Glutamatergic neuron (in vitro differentiated cells): ENCODE results near the gene PIGQ. TPM values are rescaled to one million over a fixed set of nuclear protein-coding genes. Genes with fewer than 3 reads are reported as not detected.

Source experiments
- DNase-seq: peaks from one replicate; pipeline ENCODE4 v3.0.0; 2022
- H3K27ac Mint-ChIP-seq: one replicate; pipeline ENCODE4 v1.8.0; 2020; ENCODE audit warnings: mild to moderate bottlenecking, mixed read lengths, inconsistent platforms; ENCODE audit not compliant: unreplicated experiment
- H3K27me3 Mint-ChIP-seq: one replicate; pipeline ENCODE4 v1.8.0; 2020; ENCODE audit warnings: mild to moderate bottlenecking, moderate library complexity, mixed read lengths, inconsistent platforms; ENCODE audit not compliant: unreplicated experiment
- H3K36me3 Mint-ChIP-seq: one replicate; pipeline ENCODE4 v1.8.0; 2020; ENCODE audit warnings: mild to moderate bottlenecking, mixed read lengths, inconsistent platforms; ENCODE audit not compliant: unreplicated experiment
- H3K4me1 Mint-ChIP-seq: one replicate; pipeline ENCODE4 v1.8.0; 2020; ENCODE audit warnings: mild to moderate bottlenecking, low read depth, mixed read lengths, inconsistent platforms; ENCODE audit not compliant: unreplicated experiment
- H3K4me3 Mint-ChIP-seq: one replicate; pipeline ENCODE4 v1.8.0; 2020; ENCODE audit warnings: mild to moderate bottlenecking, mixed read lengths, inconsistent platforms; ENCODE audit not compliant: unreplicated experiment
- H3K9me3 Mint-ChIP-seq: one replicate; pipeline ENCODE4 v1.8.0; 2020; ENCODE audit warnings: mild to moderate bottlenecking, moderate library complexity, mixed read lengths, inconsistent platforms; ENCODE audit not compliant: unreplicated experiment
- total RNA-seq: library from RNA; stranded (reverse); fragmentation: NEBNext Ultra II Directional; extraction: Animal tissue kit (Norgen Biotek cat#: 25700); gene quantifications from one replicate; pipeline ENCODE4 v1.2.1, GENCODE V29; 2021; ENCODE audit not compliant: unreplicated experiment
- TF ChIP-seq, protein P1 (sequence below): fragments of 200-600 bp; sonication (generic); IDR thresholded peaks from one replicate; pipeline ENCODE4 v1.5.0; 2021; ENCODE audit not compliant: partially characterized antibody, unreplicated experiment

PIGQ gene
- total RNA-seq, 1 donor from 2014 or later: 85.0 TPM

DNA sequence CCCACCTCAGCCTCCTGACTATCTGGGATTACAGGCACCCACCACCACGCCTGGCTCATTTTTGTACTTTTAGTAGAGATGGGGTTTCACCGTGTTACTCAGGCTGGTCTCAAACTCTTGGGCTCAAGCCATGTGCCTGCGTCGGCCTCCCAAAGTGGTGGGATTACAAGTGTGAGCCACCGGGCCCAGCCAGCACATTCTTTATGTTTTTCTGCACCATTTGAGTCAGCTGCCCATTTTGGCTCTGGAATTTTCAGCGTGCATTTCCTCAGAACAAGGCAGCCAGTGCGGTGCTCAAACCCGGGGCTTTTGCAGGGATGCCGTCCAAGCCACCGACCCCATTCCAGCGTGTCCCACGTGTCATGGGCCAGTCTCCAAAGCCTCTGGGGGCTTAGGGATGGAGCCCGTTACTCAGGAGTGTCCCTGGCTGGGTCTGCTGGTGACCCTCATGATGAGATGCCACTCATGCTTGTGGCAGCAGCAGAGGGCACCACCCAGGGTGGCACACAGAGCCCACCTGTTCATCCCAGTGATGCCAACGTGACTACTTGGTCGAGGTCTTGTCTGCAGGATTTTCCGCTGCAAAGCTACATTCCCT is 16.4 kb downstream of the PIGQ start:
- DNase-seq: no peak
- Mint-ChIP-seq H3K4me3 (peak overlapping the region; percentile 42), H3K4me1 (peaks cover 6% of the 10 kb centered on the region), H3K27ac (no peak overlapping the region), H3K9me3 (peaks cover 18% of the 10 kb centered on the region), H3K27me3 (peaks cover 17% of the 10 kb centered on the region), H3K36me3 (peaks cover 6% of the 10 kb centered on the region)
- TF ChIP-seq, protein P1, sequence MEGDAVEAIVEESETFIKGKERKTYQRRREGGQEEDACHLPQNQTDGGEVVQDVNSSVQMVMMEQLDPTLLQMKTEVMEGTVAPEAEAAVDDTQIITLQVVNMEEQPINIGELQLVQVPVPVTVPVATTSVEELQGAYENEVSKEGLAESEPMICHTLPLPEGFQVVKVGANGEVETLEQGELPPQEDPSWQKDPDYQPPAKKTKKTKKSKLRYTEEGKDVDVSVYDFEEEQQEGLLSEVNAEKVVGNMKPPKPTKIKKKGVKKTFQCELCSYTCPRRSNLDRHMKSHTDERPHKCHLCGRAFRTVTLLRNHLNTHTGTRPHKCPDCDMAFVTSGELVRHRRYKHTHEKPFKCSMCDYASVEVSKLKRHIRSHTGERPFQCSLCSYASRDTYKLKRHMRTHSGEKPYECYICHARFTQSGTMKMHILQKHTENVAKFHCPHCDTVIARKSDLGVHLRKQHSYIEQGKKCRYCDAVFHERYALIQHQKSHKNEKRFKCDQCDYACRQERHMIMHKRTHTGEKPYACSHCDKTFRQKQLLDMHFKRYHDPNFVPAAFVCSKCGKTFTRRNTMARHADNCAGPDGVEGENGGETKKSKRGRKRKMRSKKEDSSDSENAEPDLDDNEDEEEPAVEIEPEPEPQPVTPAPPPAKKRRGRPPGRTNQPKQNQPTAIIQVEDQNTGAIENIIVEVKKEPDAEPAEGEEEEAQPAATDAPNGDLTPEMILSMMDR: no peak

DNA sequence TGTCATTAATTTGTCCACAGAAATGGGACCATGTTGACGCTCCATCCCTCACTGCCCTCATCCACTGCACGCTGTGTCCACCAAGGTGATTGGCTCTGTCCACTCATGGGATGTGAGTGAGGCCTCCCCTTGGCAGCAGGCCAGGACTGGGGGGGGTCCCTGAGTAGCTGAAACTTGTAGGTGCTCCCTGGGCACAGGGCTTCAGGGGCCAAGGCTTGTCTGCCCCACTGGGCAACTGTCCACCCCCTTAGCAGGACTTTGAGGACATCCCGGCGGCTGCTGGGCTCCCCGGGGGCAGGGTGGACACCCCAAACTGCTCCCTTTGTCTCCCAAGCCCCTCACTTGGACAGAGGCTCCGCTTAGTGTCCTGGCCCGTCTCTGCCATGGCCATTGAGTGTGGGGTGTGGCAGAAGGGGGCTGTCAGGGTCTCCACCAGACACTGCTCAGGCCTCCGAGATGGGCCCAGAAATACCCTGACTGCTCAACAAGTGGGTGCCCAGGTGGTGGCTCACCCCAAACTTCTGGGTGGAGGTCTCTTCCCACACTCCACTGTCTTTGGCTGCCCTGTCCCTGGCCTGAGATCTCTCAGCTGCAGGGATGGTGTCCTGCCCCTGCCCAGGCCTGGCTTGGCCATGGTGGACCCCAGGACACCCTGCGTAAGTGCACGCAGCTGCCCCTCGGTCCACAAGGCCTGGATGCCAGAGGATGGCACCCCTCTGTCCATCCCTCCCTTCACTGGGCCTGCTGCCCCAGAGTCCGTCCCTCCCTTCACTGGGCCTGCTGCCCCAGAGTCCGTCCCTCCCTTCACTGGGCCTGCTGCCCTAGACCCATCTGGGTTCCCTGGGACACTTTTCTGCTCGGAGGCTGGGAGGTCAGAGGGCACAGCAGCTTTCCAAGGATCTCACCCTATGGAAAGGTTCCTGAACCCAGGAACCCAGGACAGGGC is 17.1 kb downstream of the PIGQ start:
- Mint-ChIP-seq H3K9me3 (peaks cover 20% of the 10 kb centered on the region), H3K27ac (peak overlapping the region; percentile 76), H3K27me3 (peaks cover 20% of the 10 kb centered on the region), H3K36me3 (peaks cover 7% of the 10 kb centered on the region), H3K4me1 (peaks cover 12% of the 10 kb centered on the region), H3K4me3 (peak overlapping the region; percentile 93)
- TF ChIP-seq, protein P1: no peak
- DNase-seq: no peak

DNA sequence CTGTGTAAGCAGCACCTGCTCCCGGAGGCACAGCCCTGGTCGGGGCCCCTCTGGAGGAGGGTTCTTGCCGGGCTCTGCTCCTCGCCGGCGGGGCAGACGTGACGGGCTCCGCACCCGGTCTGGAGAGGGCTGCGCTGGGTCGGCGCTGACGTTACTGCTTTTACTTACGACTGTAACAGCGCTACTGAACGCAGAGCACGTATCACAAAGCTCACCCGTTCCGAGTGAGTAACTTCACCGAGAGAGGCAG is 18.8 kb downstream of the PIGQ start:
- H3K4me3 Mint-ChIP-seq: peak overlapping the region; percentile 93
- H3K27ac Mint-ChIP-seq: peak overlapping the region; percentile 83
- H3K36me3 Mint-ChIP-seq: peaks cover 7% of the 10 kb centered on the region
- H3K27me3 Mint-ChIP-seq: peaks cover 24% of the 10 kb centered on the region
- DNase-seq: peak; percentile 65
- peaks cover 27% of the 10 kb centered on the region for H3K4me1 Mint-ChIP-seq
- TF ChIP-seq, protein P1: no peak
- H3K9me3 Mint-ChIP-seq: peaks cover 20% of the 10 kb centered on the region

DNA sequence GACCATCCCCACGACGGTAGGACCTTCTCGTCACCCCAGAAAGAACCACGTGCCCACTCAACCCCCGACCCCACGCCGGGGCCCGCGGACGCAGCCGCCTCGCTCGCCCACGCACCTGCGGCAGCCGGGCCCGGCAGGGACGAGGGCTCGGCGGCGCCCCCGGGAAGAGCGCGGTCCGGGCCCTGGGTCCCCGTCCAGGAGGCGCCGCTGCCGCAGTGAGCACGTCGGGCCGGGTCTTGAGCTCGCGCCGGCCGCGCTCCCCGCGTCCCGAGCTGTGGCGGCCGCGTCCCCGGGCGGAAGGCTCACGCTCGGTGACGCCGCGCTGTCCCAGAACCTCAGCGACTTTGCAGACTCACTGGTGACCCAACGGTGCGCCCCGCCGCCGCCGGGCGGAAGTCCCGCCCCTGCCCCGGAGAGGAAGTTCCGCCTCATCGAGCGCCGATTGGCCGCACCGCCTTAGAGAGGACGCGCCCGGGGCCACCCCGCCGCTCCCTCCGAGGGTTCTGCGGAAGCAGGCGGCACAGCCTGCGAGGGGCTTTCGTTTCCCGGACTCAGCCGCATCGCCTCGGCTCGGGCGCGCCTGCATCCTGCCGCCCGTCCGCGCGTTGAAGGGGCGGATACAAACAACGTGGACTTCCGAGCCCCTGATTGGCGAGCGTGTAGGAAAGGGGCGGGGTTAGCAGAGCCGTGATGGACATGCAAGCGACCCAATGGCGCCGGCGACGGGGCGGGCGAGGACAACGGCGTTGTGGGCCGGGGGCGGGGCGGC is 19.3 kb downstream of the PIGQ start:
- TF ChIP-seq, protein P1: no peak
- Mint-ChIP-seq H3K9me3 (peaks cover 20% of the 10 kb centered on the region), H3K36me3 (peaks cover 7% of the 10 kb centered on the region), H3K4me3 (peak overlapping the region; percentile 98), H3K27me3 (peaks cover 24% of the 10 kb centered on the region), H3K4me1 (peaks cover 29% of the 10 kb centered on the region), H3K27ac (peak overlapping the region; percentile 100)
- DNase-seq: peak; percentile 97
